Spinal cord (tissue), 10 donors: ENCODE measurements around the gene LOXHD1. TPM values are rescaled to one million over a fixed set of nuclear protein-coding genes. Genes with fewer than 3 reads are reported as not detected.

Experiments used
- DNase-seq, 6 donors: peaks; one replicate each; pipeline versions ENCODE4 v3.0.0 to v3.0.0-alpha.2; 2013 to 2015; ENCODE audit warnings: low spot score in 6 of 6, low read depth in 4 of 6
- H3K27ac ChIP-seq: one replicate; pipeline ENCODE4 v1.5.1; 2013; ENCODE audit warnings: low read depth, low read length, control low read depth
- H3K27me3 ChIP-seq: one replicate; pipeline ENCODE4 v1.6.1; 2013; ENCODE audit warnings: low read length; ENCODE audit not compliant: control insufficient read depth, insufficient read depth
- H3K36me3 ChIP-seq: one replicate; pipeline ENCODE4 v1.6.1; 2013; ENCODE audit warnings: low read length; ENCODE audit not compliant: control insufficient read depth, insufficient read depth
- H3K4me1 ChIP-seq: one replicate; pipeline ENCODE4 v1.6.1; 2013; ENCODE audit warnings: low read length; ENCODE audit not compliant: control insufficient read depth, insufficient read depth
- H3K4me3 ChIP-seq: one replicate; pipeline ENCODE4 v1.5.1; 2013; ENCODE audit warnings: low read depth, low read length, control low read depth
- H3K9me3 ChIP-seq: one replicate; pipeline ENCODE4 v1.6.1; 2013; ENCODE audit warnings: low read length; ENCODE audit not compliant: control insufficient read depth, insufficient read depth
- WGBS: methylation state at CpG from one replicate; pipeline ENCODE4 v1.1.5; 2013; ENCODE audit warnings: missing lambda C conversion rate; ENCODE audit not compliant: insufficient coverage; 5-methylcytosine and 5-hydroxymethylcytosine counted together
- polyA plus RNA-seq, 2 donors: library from polyadenylated mRNA; unstranded; fragments of 120-200 nt; gene quantifications; one replicate each; pipeline ENCODE4 v1.2.1, GENCODE V29; 2013; ENCODE audit not compliant: insufficient read length in 2 of 2
- total RNA-seq, 2 donors: library from RNA; depleted of rRNA in 1 of 2; stranded (reverse); fragments of 120-200 nt in 1 of 2; fragments of >200 nt in 1 of 2; gene quantifications; one replicate each; pipeline versions ENCODE4 v1.2.3 to v1.2.4, GENCODE V29; 2013 to 2014
- donor health status: healthy.

The LOXHD1 gene
- total and polyA plus RNA-seq, 4 donors = 0.14 to 0.29 (median 0.21) TPM

- no peaks in the 10 kb centered on the region for H3K9me3 ChIP-seq
- H3K4me1 ChIP-seq = peaks cover 3% of the 10 kb centered on the region
- WGBS = 75% methylated on average over 3 of the region's 4 CpGs
- no peak overlapping the region for H3K4me3 ChIP-seq
- H3K36me3 ChIP-seq = no peaks in the 10 kb centered on the region
- no peak for DNase-seq
- H3K27me3 ChIP-seq = no peaks in the 10 kb centered on the region
- no peak overlapping the region for H3K27ac ChIP-seq
These were observed 26.9 kb downstream of the LOXHD1 start for GRCh38 chr18:46630160-46630559.

DNA sequence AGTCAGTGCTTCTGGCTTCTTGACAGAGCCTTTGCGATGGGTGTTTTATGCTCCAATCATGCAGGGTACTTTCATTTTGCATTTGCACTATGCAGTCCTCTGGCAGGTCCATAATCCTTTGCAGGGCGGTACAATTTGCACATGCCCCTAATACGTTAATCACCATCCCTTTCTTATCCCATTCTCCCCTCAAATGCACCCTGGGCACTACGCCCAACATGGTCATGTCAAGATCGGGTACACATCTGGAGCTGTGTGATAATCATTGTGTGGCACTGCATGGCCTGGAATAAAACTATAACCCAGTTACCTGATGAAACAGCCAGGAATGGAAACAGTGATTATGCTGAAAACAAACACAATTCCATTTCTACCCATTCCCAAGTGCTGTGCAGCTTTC is 27.7 kb downstream of the LOXHD1 start:
- peaks cover 3% of the 10 kb centered on the region for H3K4me1 ChIP-seq
- no peak for DNase-seq
- H3K36me3 ChIP-seq = no peaks in the 10 kb centered on the region
- H3K27me3 ChIP-seq = no peaks in the 10 kb centered on the region
- no peak overlapping the region for H3K27ac ChIP-seq
- no peaks in the 10 kb centered on the region for H3K9me3 ChIP-seq
- no peak overlapping the region for H3K4me3 ChIP-seq
- 84% methylated on average over 3 of the region's 5 CpGs for WGBS

- no peak for DNase-seq
- Histone ChIP-seq H3K27me3 (no peaks in the 10 kb centered on the region), H3K27ac (no peak overlapping the region), H3K4me1 (peaks cover 9% of the 10 kb centered on the region), H3K36me3 (no peaks in the 10 kb centered on the region), H3K4me3 (no peak overlapping the region), H3K9me3 (no peaks in the 10 kb centered on the region)
- 64% methylated on average over 3 of the region's 5 CpGs for WGBS
These were observed 28.8 kb downstream of the LOXHD1 start for GRCh38 chr18:46628206-46628605.

GRCh38 chr18:46627136-46627535 is 29.9 kb downstream of the LOXHD1 start:
- H3K9me3 ChIP-seq = no peaks in the 10 kb centered on the region
- H3K27ac ChIP-seq = no peak overlapping the region
- H3K4me1 ChIP-seq = peaks cover 9% of the 10 kb centered on the region
- no peaks in the 10 kb centered on the region for H3K27me3 ChIP-seq
- no CpG with 5 or more reads among the region's 2 CpGs for WGBS
- H3K4me3 ChIP-seq = no peak overlapping the region
- no peak for DNase-seq
- no peaks in the 10 kb centered on the region for H3K36me3 ChIP-seq

DNA sequence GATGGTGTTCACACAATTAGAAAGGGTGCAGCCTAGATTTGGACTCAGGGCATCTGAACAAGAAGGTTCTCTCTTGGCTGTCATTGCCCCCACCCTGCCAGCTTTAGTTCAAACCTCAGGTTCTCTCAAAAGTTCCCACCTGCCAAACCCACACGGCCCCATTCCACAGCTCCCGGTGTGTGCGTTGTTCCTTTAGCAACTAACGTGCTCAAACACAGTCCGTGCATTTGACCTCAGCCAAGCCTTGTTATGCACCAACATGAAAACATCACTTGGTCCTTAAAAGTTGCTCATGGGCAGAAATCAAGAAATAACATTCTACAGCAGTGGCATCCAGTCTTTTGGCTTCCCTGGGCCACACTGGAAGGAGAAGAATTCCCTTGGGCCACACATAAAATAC is 32.0 kb downstream of the LOXHD1 start:
- Histone ChIP-seq H3K4me1 (peaks cover 9% of the 10 kb centered on the region), H3K9me3 (no peaks in the 10 kb centered on the region), H3K36me3 (no peaks in the 10 kb centered on the region), H3K27ac (no peak overlapping the region), H3K27me3 (no peaks in the 10 kb centered on the region), H3K4me3 (no peak overlapping the region)
- WGBS = 85% methylated on average over 5 of the region's 5 CpGs
- no peak for DNase-seq

- Histone ChIP-seq H3K4me3 (no peak overlapping the region), H3K27me3 (no peaks in the 10 kb centered on the region), H3K9me3 (no peaks in the 10 kb centered on the region), H3K36me3 (no peaks in the 10 kb centered on the region), H3K4me1 (peaks cover 9% of the 10 kb centered on the region), H3K27ac (no peak overlapping the region)
- WGBS = 87% methylated on average over 4 of the region's 11 CpGs
- no peak for DNase-seq
These were observed 32.9 kb downstream of the LOXHD1 start for GRCh38 chr18:46624127-46624526.

DNA sequence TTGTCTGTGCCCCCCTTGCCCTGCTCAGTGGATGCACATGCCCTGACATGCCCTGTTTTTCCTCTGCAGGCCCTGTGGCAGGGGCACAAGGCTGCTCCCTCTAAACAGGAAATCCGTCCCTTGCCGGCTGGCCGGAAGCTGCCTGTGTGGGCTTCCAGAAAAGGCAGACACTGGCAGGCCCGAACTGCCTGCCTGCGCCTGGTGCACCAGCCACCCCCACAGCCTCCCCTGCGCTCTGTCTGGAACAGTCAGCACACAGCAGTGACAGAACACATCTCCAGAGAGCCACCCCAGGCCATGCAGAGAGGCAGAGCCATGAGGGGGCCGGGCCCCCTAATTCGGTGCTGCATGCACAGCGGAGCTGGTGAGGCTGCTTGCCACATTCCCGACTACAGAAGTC is 33.5 kb downstream of the LOXHD1 start:
- DNase-seq = no peak
- Histone ChIP-seq H3K9me3 (no peaks in the 10 kb centered on the region), H3K4me1 (peaks cover 9% of the 10 kb centered on the region), H3K27ac (no peak overlapping the region), H3K4me3 (no peak overlapping the region), H3K27me3 (no peaks in the 10 kb centered on the region), H3K36me3 (no peaks in the 10 kb centered on the region)
- WGBS = 71% methylated on average over 10 of the region's 10 CpGs

DNA sequence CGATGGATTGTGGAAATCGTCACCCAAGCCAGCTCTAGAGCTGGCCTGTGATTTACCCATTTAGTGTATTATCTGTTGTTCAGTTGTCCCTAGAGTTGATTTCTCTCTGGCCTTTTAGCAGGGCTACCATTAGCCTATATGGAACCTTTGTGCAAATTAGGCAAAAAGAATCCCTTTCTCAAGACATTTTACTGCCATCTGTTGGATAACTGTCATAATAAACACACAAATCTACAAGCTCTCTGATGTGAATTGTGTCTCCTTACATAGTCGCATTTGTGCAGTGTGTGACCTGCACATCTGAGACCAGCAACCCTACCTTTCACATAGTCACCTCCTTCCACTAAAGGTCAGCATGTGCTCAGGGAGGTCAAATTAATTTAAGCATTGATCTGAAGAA is 34.0 kb downstream of the LOXHD1 start:
- no peak overlapping the region for H3K4me3 ChIP-seq
- no peaks in the 10 kb centered on the region for H3K36me3 ChIP-seq
- 93% methylated on average over 2 of the region's 3 CpGs for WGBS
- H3K27ac ChIP-seq = no peak overlapping the region
- no peaks in the 10 kb centered on the region for H3K27me3 ChIP-seq
- peak in 4 of 6 donors; percentile 3 to 85 (median 36) for DNase-seq
- peaks cover 6% of the 10 kb centered on the region for H3K4me1 ChIP-seq
- H3K9me3 ChIP-seq = no peaks in the 10 kb centered on the region

- WGBS = 94% methylated on average over 4 of the region's 4 CpGs
- H3K27ac ChIP-seq = no peak overlapping the region
- DNase-seq = no peak
- no peaks in the 10 kb centered on the region for H3K27me3 ChIP-seq
- no peaks in the 10 kb centered on the region for H3K36me3 ChIP-seq
- H3K9me3 ChIP-seq = no peaks in the 10 kb centered on the region
- no peak overlapping the region for H3K4me3 ChIP-seq
- H3K4me1 ChIP-seq = peaks cover 6% of the 10 kb centered on the region
These were observed 34.6 kb downstream of the LOXHD1 start for GRCh38 chr18:46622451-46622850.

GRCh38 chr18:46621871-46622270 is 35.1 kb downstream of the LOXHD1 start:
- Histone ChIP-seq H3K4me3 (no peak overlapping the region), H3K27me3 (no peaks in the 10 kb centered on the region), H3K27ac (no peak overlapping the region), H3K36me3 (no peaks in the 10 kb centered on the region), H3K4me1 (peaks cover 6% of the 10 kb centered on the region), H3K9me3 (no peaks in the 10 kb centered on the region)
- 60% methylated on average over 1 of the region's 2 CpGs for WGBS
- DNase-seq = no peak
